Peyer's patch (tissue), 4 donors: ENCODE measurements around the gene ZNF783. TPM values are rescaled to one million over a fixed set of nuclear protein-coding genes. Genes with fewer than 3 reads are reported as not detected.
"Not testable (repeated sequence)": the region's sequence is repeated elsewhere in the genome, so short reads cannot be mapped to it uniquely, and the experiment has no call there.

Experiments used
- DNase-seq, 3 donors: peaks; one replicate each; pipeline ENCODE4 v3.0.0-alpha.2; 2017 to 2019
- H3K27ac ChIP-seq, 4 donors: fragments of 200-600 bp; sonication (generic); one replicate each; pipeline ENCODE4 v1.5.1; 2016 to 2019
- H3K27me3 ChIP-seq, 2 donors: fragments of 200-600 bp; sonication (generic); one replicate each; pipeline ENCODE4 v1.5.1; 2019
- H3K36me3 ChIP-seq, 3 donors: fragments of 200-600 bp; sonication (generic); one replicate each; pipeline ENCODE4 v1.5.1; 2016 to 2019
- H3K4me1 ChIP-seq, 4 donors: fragments of 200-600 bp; sonication (generic); one replicate each; pipeline ENCODE4 v1.5.1; 2016 to 2019
- H3K4me3 ChIP-seq, 4 donors: fragments of 200-600 bp; sonication (generic); 1 replicate in 3 of 4; 2 replicates in 1 of 4; pipeline ENCODE4 v1.5.1; 2016 to 2019; ENCODE audit warnings: mild to moderate bottlenecking in 1 of 4
- H3K9me3 ChIP-seq, 4 donors: fragments of 200-600 bp; sonication (generic); one replicate each; pipeline ENCODE4 v1.5.1; 2016 to 2019; ENCODE audit warnings: mild to moderate bottlenecking in 1 of 4
- CTCF ChIP-seq, 6 experiments: fragments of 450-650 bp in 4 of 6; fragments of 200-600 bp in 2 of 6; sonication (generic) in 1 of 6; IDR thresholded peaks; one replicate each; pipeline ENCODE4 v1.5.1; 2017 to 2019; ENCODE audit warnings: antibody characterized with exemption in 6 of 6, mild to moderate bottlenecking in 3 of 6, moderate library complexity in 1 of 6
- POLR2A ChIP-seq, 2 donors: fragments of 450-650 bp; IDR thresholded peaks; one replicate each; pipeline ENCODE4 v1.5.1; 2017; ENCODE audit warnings: antibody characterized with exemption in 2 of 2, mild to moderate bottlenecking in 2 of 2, moderate library complexity in 2 of 2
- total RNA-seq, 4 donors: library from RNA; depleted of rRNA; stranded (reverse); fragments of >200 nt; gene quantifications; one replicate each; pipeline ENCODE4 v1.1.0, GENCODE V29; 2016

ZNF783 gene
- total RNA-seq, 4 donors from 2014 or later, result 10.7 to 86.6 (median 24.9) TPM

- Histone ChIP-seq H3K4me3 (no peak overlapping the region), H3K27ac (no peak overlapping the region), H3K27me3 (no peaks in the 10 kb centered on the region), H3K36me3 (peaks cover 0 to 53% (median 0%) of the 10 kb centered on the region in 3 donors), H3K9me3 (no peaks in the 10 kb centered on the region), H3K4me1 (peaks cover 0 to 3% (median 0%) of the 10 kb centered on the region in 4 donors)
- TF ChIP-seq CTCF (IDR thresholded peaks at IDR 0.05), result no peak
- no peak for TF ChIP-seq POLR2A (IDR thresholded peaks at IDR 0.05)
- DNase-seq, result peak in 1 of 3 donors; percentile 34
Measured at GRCh38 chr7:149267733-149268132, 5.7 kb downstream of the ZNF783 start.

- H3K36me3 ChIP-seq, result peaks cover 0 to 62% (median 0%) of the 10 kb centered on the region in 3 donors
Measured at GRCh38 chr7:149274424-149274823, 12.4 kb downstream of the ZNF783 start.

GRCh38 chr7:149277871-149278270 is 15.9 kb downstream of the ZNF783 start:
- Histone ChIP-seq H3K36me3 (peaks cover 0 to 51% (median 0%) of the 10 kb centered on the region in 3 donors), H3K4me3 (no peak overlapping the region), H3K4me1 (no peaks in the 10 kb centered on the region), H3K27me3 (no peaks in the 10 kb centered on the region), H3K27ac (no peak overlapping the region), H3K9me3 (no peaks in the 10 kb centered on the region)
- DNase-seq, result peak in 1 of 3 donors; percentile 21
- TF ChIP-seq POLR2A (IDR thresholded peaks at IDR 0.05), result no peak
- no peak for TF ChIP-seq CTCF (IDR thresholded peaks at IDR 0.05)

More at GRCh38 chr7:149274424-149274823, 12.4 kb downstream of the ZNF783 start:
- not testable (repeated sequence) for H3K27ac ChIP-seq, H3K9me3 ChIP-seq, H3K4me1 ChIP-seq, H3K27me3 ChIP-seq, H3K4me3 ChIP-seq, DNase-seq

- TF ChIP-seq POLR2A (IDR thresholded peaks at IDR 0.05) (no peak), CTCF (IDR thresholded peaks at IDR 0.05) (no peak)
- Histone ChIP-seq H3K27ac (no peak overlapping the region), H3K27me3 (no peaks in the 10 kb centered on the region), H3K4me3 (no peak overlapping the region), H3K9me3 (no peaks in the 10 kb centered on the region), H3K36me3 (peaks cover 0 to 51% (median 0%) of the 10 kb centered on the region in 3 donors), H3K4me1 (no peaks in the 10 kb centered on the region)
- peak in 1 of 3 donors; percentile 37 for DNase-seq
Measured at GRCh38 chr7:149278396-149278795, 16.4 kb downstream of the ZNF783 start.

- H3K27me3 ChIP-seq, result no peaks in the 10 kb centered on the region
- H3K4me1 ChIP-seq, result peaks cover 0 to under 1% (median 0%) of the 10 kb centered on the region in 4 donors
- peak in 1 of 3 donors; percentile 40 for DNase-seq
- no peak overlapping the region for H3K4me3 ChIP-seq
- peaks cover 0 to 51% (median 0%) of the 10 kb centered on the region in 3 donors for H3K36me3 ChIP-seq
- TF ChIP-seq POLR2A (IDR thresholded peaks at IDR 0.05) (no peak), CTCF (IDR thresholded peaks at IDR 0.05) (no peak)
- H3K9me3 ChIP-seq, result no peaks in the 10 kb centered on the region
- no peak overlapping the region for H3K27ac ChIP-seq
Measured at GRCh38 chr7:149279111-149279743, 17.2 kb downstream of the ZNF783 start.

GRCh38 chr7:149280151-149280550 is 18.2 kb downstream of the ZNF783 start:
- no peak for DNase-seq
- no peaks in the 10 kb centered on the region for H3K27me3 ChIP-seq
- H3K27ac ChIP-seq, result no peak overlapping the region
- no peak for TF ChIP-seq POLR2A (IDR thresholded peaks at IDR 0.05)
- no peak for TF ChIP-seq CTCF (IDR thresholded peaks at IDR 0.05)
- H3K4me1 ChIP-seq, result peaks cover 0 to 8% (median 0%) of the 10 kb centered on the region in 4 donors
- H3K9me3 ChIP-seq, result no peaks in the 10 kb centered on the region
- no peak overlapping the region for H3K4me3 ChIP-seq
- peaks cover 0 to 50% (median 0%) of the 10 kb centered on the region in 3 donors for H3K36me3 ChIP-seq
